Effector memory CD4-positive, alpha-beta T cell (primary cell): ENCODE results near the gene RGL4.

Experiments
- DNase-seq, 3 donors: peaks; one replicate each; pipeline ENCODE4 v3.0.0-alpha.2; 2020
- H3K27ac ChIP-seq: 2 replicates; pipeline ENCODE4 v1.7.0; 2013; ENCODE audit warnings: mild to moderate bottlenecking, low read length, moderate library complexity; ENCODE audit not compliant: insufficient read depth, poor library complexity, severe bottlenecking
- H3K27me3 ChIP-seq: replicated peaks from 2 replicates; pipeline ENCODE4 v1.7.0; 2013; ENCODE audit warnings: mild to moderate bottlenecking, low read length; ENCODE audit not compliant: insufficient read depth, control insufficient read depth, poor library complexity, severe bottlenecking
- H3K36me3 ChIP-seq: 2 replicates; pipeline ENCODE4 v1.7.0; 2013; ENCODE audit warnings: mild to moderate bottlenecking, low read length, moderate library complexity; ENCODE audit not compliant: control insufficient read depth, insufficient read depth
- H3K4me1 ChIP-seq: 2 replicates; pipeline ENCODE4 v1.7.0; 2013; ENCODE audit warnings: low read length, mild to moderate bottlenecking; ENCODE audit not compliant: control insufficient read depth, insufficient read depth, poor library complexity, severe bottlenecking
- H3K4me3 ChIP-seq: 2 replicates; pipeline ENCODE4 v1.7.0; 2013; ENCODE audit warnings: low read length, low read depth, mild to moderate bottlenecking; ENCODE audit not compliant: insufficient read depth, poor library complexity, severe bottlenecking
- H3K9me3 ChIP-seq: 2 replicates; pipeline ENCODE4 v1.7.0; 2013; ENCODE audit warnings: mild to moderate bottlenecking, low read length, moderate library complexity; ENCODE audit not compliant: control insufficient read depth

The RGL4 gene

DNA sequence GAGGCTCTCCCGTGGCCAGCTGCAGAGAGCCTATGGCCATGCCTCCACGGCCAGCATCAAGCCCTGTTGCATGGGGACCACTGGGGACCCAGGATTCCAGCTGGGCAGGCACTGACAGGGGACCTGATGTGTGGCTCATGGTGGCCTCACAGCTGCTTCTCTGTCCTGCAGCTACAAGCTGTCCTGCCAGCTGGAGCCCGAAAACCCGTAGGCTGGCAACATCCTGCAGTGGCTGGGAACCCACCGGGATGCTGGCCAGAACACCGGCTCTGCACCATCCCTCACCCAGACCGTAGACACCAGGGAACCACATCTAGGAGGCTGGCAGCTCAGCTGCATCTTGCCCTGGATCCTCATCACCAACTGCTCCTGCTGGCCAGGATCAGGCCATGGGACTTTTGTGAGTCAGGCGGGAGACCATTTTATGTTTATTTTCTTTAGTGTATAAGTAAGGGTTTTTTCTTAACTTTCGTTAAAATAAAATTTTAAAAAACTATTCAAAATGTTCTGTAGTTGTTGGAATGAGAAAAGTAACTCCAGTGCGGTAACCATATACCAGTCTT is 7.9 kb downstream of the RGL4 start:
- no peaks in the 10 kb centered on the region for H3K27me3 ChIP-seq
- DNase-seq = no peak
- H3K9me3 ChIP-seq = no peaks in the 10 kb centered on the region
- H3K4me1 ChIP-seq = peaks cover 37% of the 10 kb centered on the region
- H3K27ac ChIP-seq = no peak overlapping the region
- peaks cover 34% of the 10 kb centered on the region for H3K36me3 ChIP-seq
- no peak overlapping the region for H3K4me3 ChIP-seq

DNA sequence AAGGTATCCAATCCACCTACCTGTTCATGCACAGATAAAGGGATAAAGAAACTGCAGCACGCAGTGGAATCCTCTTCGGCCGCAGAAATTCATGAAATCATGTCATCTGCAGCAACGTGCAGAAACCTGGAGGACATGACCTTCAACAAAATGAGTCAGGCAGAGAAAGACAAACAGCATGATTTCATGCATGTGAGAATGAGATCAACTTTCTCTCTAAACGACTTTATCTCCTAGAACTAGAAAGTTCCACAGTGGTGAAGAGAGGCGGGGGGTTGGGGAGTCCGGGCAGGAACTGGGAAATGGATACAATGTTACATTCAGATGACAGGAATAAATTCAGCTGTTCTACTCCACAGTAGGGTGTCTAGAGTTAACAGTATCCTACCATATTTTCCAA is 9.9 kb downstream of the RGL4 start:
- Histone ChIP-seq H3K36me3 (peaks cover 31% of the 10 kb centered on the region), H3K4me3 (no peak overlapping the region), H3K4me1 (peaks cover 25% of the 10 kb centered on the region), H3K27me3 (no peaks in the 10 kb centered on the region), H3K27ac (no peak overlapping the region), H3K9me3 (no peaks in the 10 kb centered on the region)
- DNase-seq = no peak

DNA sequence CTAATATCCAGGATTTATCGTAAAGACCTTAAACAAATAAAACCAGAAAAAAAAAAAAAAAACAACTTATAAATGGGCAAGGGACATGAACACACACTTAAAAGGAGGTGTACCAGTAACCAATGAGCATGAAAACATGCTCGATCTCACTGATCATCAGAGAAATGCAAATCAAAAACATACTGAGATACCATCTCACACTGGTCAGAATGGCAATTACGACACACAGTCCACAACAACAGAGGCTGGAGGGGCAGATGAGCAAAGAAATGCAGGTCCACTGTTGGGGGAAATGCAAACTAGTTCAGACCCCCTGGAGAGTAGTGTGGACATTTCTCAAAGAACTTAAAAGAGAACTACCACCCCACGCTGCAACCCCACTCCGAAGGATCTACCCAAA is 13.2 kb downstream of the RGL4 start:
- Histone ChIP-seq H3K36me3 (peaks cover 58% of the 10 kb centered on the region), H3K4me1 (no peaks in the 10 kb centered on the region), H3K9me3 (no peaks in the 10 kb centered on the region), H3K27me3 (no peaks in the 10 kb centered on the region), H3K27ac (no peak overlapping the region), H3K4me3 (no peak overlapping the region)
- no peak for DNase-seq

DNA sequence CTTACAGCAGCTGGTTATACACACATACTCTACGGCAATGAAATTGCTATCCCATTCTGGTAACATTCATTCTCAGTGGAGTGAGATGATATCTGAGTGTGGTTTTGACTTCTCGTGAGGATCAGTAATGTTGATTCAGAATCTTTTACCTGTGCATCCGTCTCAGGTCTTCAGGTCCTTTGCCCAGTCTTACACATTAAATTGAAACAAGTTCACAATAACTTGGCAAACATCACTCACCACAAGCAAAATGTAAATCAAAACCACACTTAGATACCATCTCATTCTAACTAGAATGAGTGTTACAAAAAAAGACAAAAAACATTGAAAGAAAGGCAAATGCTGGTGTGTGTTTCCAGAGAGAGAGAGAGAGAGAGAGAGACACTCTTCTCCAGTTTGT is 14.0 kb downstream of the RGL4 start:
- H3K9me3 ChIP-seq = no peaks in the 10 kb centered on the region
- DNase-seq = no peak
- no peak overlapping the region for H3K4me3 ChIP-seq
- H3K27me3 ChIP-seq = no peaks in the 10 kb centered on the region
- peak overlapping the region; percentile 4 for H3K27ac ChIP-seq
- peaks cover 59% of the 10 kb centered on the region for H3K36me3 ChIP-seq
- H3K4me1 ChIP-seq = no peaks in the 10 kb centered on the region

DNA sequence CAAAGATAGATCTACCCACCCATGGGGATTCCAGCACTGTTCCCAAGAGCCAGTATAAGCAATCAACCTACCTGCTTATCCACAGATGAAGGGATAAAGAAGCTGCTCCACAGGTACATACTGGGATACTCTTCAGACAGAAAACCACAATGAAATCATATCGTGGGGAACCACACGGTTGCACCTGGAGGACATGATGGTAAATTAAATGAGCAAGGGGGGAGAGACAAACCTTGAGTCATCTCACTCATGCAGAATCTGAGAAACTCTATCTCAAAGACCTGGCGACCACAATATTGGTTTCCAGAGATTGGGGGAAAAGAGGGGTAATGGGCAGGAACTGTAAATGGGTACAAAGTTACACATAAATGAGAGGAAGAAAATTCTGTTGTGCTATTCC is 14.5 kb downstream of the RGL4 start:
- H3K27ac ChIP-seq = peak overlapping the region; percentile 4
- H3K4me1 ChIP-seq = no peaks in the 10 kb centered on the region
- no peak for DNase-seq
- H3K4me3 ChIP-seq = no peak overlapping the region
- no peaks in the 10 kb centered on the region for H3K27me3 ChIP-seq
- H3K36me3 ChIP-seq = peaks cover 56% of the 10 kb centered on the region
- no peaks in the 10 kb centered on the region for H3K9me3 ChIP-seq

DNA sequence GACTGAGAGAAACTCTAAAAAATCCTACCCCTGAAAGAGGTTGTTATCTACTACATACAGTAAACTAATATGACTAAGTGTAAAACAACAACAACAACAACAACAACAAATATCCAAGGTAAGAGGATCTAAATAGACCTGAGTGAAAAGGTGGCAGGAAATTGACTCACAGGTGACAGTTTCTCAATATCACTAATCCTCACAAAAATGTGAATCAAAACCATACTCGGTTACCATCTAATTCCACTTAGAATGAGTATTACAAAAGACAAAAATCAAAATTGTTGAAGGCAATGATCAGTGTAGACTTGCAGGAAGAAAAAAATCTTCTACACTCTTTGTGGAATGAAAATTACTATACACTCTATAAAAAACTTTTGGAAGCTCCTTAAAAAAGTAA is 17.5 kb downstream of the RGL4 start:
- Histone ChIP-seq H3K4me1 (no peaks in the 10 kb centered on the region), H3K27me3 (no peaks in the 10 kb centered on the region), H3K9me3 (no peaks in the 10 kb centered on the region), H3K36me3 (peaks cover 53% of the 10 kb centered on the region), H3K4me3 (no peak overlapping the region), H3K27ac (no peak overlapping the region)
- DNase-seq = no peak

DNA sequence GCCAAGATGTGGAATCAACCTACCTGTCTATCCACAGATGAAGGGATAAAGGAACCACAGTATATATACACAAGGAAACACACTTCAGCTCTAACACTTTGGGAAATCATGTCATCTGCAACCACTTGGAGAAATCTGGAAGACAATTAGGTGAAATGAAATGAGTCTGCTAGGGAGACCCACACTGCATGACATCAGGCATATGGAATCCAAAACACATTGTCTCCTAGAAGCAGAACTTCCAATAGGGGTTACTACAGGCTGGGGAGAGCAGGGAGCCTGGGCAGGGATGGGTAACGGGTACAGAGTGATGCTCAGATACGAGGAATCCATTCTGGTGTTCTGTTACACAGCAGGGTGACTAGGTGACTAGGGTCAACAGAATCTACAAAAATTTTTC is 18.3 kb downstream of the RGL4 start:
- peaks cover 59% of the 10 kb centered on the region for H3K36me3 ChIP-seq
- H3K4me1 ChIP-seq = no peaks in the 10 kb centered on the region
- no peak overlapping the region for H3K27ac ChIP-seq
- H3K27me3 ChIP-seq = no peaks in the 10 kb centered on the region
- no peaks in the 10 kb centered on the region for H3K9me3 ChIP-seq
- DNase-seq = no peak
- no peak overlapping the region for H3K4me3 ChIP-seq

DNA sequence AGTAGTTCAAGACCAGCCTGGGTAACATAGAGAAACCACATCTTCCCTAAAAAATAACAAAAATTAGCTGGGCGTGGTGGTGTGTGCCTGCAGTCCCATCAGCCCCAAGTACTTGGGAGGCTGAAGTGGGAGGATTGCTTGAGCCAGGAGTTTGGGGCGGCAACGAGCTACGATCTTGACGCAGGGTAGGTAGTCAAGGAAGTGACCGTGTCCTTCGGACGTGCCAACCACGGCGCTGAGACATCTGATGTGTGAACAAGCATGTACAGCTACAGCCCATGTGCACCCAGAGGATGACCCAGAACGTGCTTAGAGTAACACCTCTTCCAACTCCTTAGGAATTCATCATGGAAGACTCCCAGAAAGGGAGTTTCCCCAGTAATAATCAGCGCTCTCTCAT is 21.4 kb downstream of the RGL4 start:
- H3K27ac ChIP-seq = no peak overlapping the region
- DNase-seq = no peak
- no peaks in the 10 kb centered on the region for H3K9me3 ChIP-seq
- H3K36me3 ChIP-seq = peaks cover 50% of the 10 kb centered on the region
- H3K27me3 ChIP-seq = no peaks in the 10 kb centered on the region
- no peak overlapping the region for H3K4me3 ChIP-seq
- H3K4me1 ChIP-seq = peaks cover 13% of the 10 kb centered on the region

DNA sequence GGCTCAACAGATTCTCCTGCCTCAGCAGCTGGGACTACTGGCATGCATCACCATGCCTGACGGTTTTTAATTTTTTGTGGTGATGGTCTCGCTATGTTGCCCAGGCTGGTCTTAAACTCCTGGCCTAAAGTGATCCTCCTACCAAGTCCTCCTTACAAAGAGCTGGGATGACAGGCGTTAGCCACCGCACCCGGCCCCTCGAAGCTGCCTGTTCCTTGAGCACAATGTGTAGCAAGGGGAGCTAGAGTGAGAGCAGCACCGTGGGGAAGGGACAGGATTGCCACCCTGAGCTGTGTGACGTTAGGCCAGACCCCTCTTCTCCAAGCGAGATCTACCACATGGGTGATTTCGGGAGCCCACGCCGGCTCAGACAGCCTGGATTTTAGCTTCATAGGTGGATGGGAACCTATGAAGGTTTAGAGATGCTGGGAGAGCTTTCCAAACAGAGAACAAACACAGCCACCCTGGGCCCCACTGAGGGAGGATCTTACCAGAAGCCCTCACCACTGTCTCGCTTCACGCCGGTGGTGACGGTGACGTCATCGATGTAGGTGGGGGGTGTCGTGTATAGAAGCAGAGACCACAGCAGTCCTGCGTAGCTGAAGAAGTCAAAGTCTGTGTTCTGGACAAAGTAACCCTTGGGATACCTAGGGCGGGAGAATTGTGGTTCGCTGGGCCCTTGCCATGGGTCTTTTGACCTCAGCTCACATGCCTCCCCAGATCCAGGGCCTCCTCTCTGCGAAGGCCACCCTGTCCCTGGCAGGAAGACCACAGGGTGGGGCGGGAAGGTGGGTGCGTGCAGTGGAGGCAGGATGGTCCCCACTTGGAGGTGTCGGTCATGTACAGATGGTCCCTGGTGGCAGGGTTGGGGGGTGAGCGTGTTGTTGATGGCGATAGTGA is 23.1 kb downstream of the RGL4 start:
- Histone ChIP-seq H3K9me3 (no peaks in the 10 kb centered on the region), H3K27me3 (no peaks in the 10 kb centered on the region), H3K4me1 (peaks cover 16% of the 10 kb centered on the region), H3K36me3 (peaks cover 33% of the 10 kb centered on the region), H3K4me3 (no peak overlapping the region), H3K27ac (no peak overlapping the region)
- no peak for DNase-seq
